SW 1271 (cell line): Measurements from ENCODE around the gene AASS.

Experiments
- DNase-seq, 2 experiments: peaks; one replicate each; lab custom pipeline; 2025; lab: John Stamatoyannopoulos, UW

The AASS gene

GRCh38 chr7:122118757-122119156 is 25.3 kb downstream of the AASS start:
- no peak for DNase-seq

- no peak for DNase-seq
These were observed 41.0 kb downstream of the AASS start for GRCh38 chr7:122103064-122103463.

GRCh38 chr7:122100021-122100420 is 44.0 kb downstream of the AASS start:
- no peak for DNase-seq

GRCh38 chr7:122095642-122096041 is 48.4 kb downstream of the AASS start:
- DNase-seq = no peak

- no peak for DNase-seq
These were observed 49.5 kb downstream of the AASS start for GRCh38 chr7:122094549-122094948.

- DNase-seq = peak in 1 of 2 experiments; percentile 50
These were observed 50.9 kb downstream of the AASS start for GRCh38 chr7:122092964-122093797.

GRCh38 chr7:122082670-122083069 is 61.4 kb downstream of the AASS start:
- DNase-seq = no peak

- no peak for DNase-seq
These were observed 61.9 kb downstream of the AASS start for GRCh38 chr7:122082160-122082559.

GRCh38 chr7:122073635-122074034 is 70.4 kb downstream of the AASS start:
- DNase-seq = no peak

- DNase-seq = no peak
These were observed 71.0 kb downstream of the AASS start for GRCh38 chr7:122072924-122073599.

- no peak for DNase-seq
These were observed 71.8 kb downstream of the AASS start for GRCh38 chr7:122072272-122072671.

GRCh38 chr7:122070834-122071233 is 73.2 kb downstream of the AASS start:
- no peak for DNase-seq

- no peak for DNase-seq
These were observed 74.0 kb downstream of the AASS start for GRCh38 chr7:122070062-122070461.

- DNase-seq = no peak
These were observed 75.0 kb downstream of the AASS start for GRCh38 chr7:122068999-122069398.

GRCh38 chr7:122068046-122068445 is 76.0 kb downstream of the AASS start:
- DNase-seq = no peak

GRCh38 chr7:122067077-122067476 is 77.0 kb downstream of the AASS start:
- DNase-seq = no peak

GRCh38 chr7:122064971-122065370 is 79.1 kb downstream of the AASS start:
- no peak for DNase-seq

- DNase-seq = no peak
These were observed 80.9 kb downstream of the AASS start for GRCh38 chr7:122063146-122063545.

GRCh38 chr7:122059542-122059941 is 84.5 kb downstream of the AASS start:
- no peak for DNase-seq

- no peak for DNase-seq
These were observed 87.1 kb downstream of the AASS start for GRCh38 chr7:122056977-122057376.

GRCh38 chr7:122055073-122055472 is 89.0 kb downstream of the AASS start:
- no peak for DNase-seq

- DNase-seq = no peak
These were observed 89.7 kb downstream of the AASS start for GRCh38 chr7:122054393-122054792.

GRCh38 chr7:122046402-122046801 is 97.6 kb downstream of the AASS start:
- no peak for DNase-seq
